Panc1 (cell line): ENCODE results near the gene DGKK. TPM values are rescaled to one million over a fixed set of nuclear protein-coding genes. Genes with fewer than 3 reads are reported as not detected.

ENCODE experiments used
- ATAC-seq: fragments of 200-7000 bp; cut with Tn5 transposase; 2 replicates; pipeline ENCODE4 v1.9.1; 2020; ENCODE audit warnings: mild to moderate bottlenecking, moderate library complexity
- BruUV-seq: library from RNA; stranded (reverse); fragments of 400-500 nt; replicated peaks from 2 replicates; lab custom pipeline; 2021; lab: Mats Ljungman, UMichigan
- CTCF ChIA-PET: fragments of 300-600 bp; sonication (Branson Sonifier 250); formaldehyde crosslinking; loops from one replicate; lab custom pipeline; 2022; ENCODE audit warnings: antibody characterized with exemption; lab: Charles Lee
- POLR2A ChIA-PET: fragments of 300-600 bp; sonication (Branson Sonifier 250); formaldehyde crosslinking; loops from one replicate; lab custom pipeline; 2022; ENCODE audit warnings: antibody characterized with exemption; lab: Charles Lee
- DNase-seq: peaks from one replicate; pipeline ENCODE4 v3.0.0-alpha.2; 2010; ENCODE audit warnings: low read depth, low spot score
- H3K27ac ChIP-seq: 2 replicates; pipeline ENCODE4 v1.5.1; 2011; ENCODE audit warnings: mild to moderate bottlenecking, low read length, inconsistent platforms
- H3K27me3 ChIP-seq: fragments of 200-500 bp; sonication (Bioruptor generic); 2 replicates; pipeline ENCODE4 v1.6.0; 2014; ENCODE audit warnings: low read length, inconsistent platforms; ENCODE audit not compliant: control insufficient read depth, insufficient read depth
- H3K36me3 ChIP-seq: fragments of 200-500 bp; sonication (Bioruptor generic); 2 replicates; pipeline ENCODE4 v1.5.1; 2014; ENCODE audit warnings: inconsistent platforms, mild to moderate bottlenecking, low read length, moderate library complexity; ENCODE audit not compliant: control insufficient read depth, insufficient read depth
- H3K4me1 ChIP-seq: 2 replicates; pipeline ENCODE4 v1.5.1; 2011; ENCODE audit warnings: inconsistent platforms, mild to moderate bottlenecking, low read length, moderate library complexity; ENCODE audit not compliant: control insufficient read depth, insufficient read depth
- H3K4me3 ChIP-seq, 2 experiments: 2 replicates each; pipeline ENCODE4 v1.5.1; 2011 to 2012; ENCODE audit warnings: low read depth in 2 of 2, low read length in 2 of 2, mild to moderate bottlenecking in 2 of 2, inconsistent platforms in 1 of 2, moderate library complexity in 1 of 2
- H3K9me3 ChIP-seq: fragments of 200-500 bp; sonication (Bioruptor generic); 2 replicates; pipeline ENCODE4 v1.5.1; 2014; ENCODE audit warnings: low read depth, mild to moderate bottlenecking, inconsistent platforms, low read length, moderate library complexity; ENCODE audit not compliant: control insufficient read depth, insufficient read depth
- CTCF ChIP-seq: fragments of 450-650 bp; IDR thresholded peaks from 2 replicates; pipeline ENCODE4 v1.5.1; 2017; ENCODE audit warnings: mild to moderate bottlenecking
- POLR2AphosphoS5 ChIP-seq: IDR thresholded peaks from 2 replicates; pipeline ENCODE4 v1.6.1; 2012; ENCODE audit warnings: mild to moderate bottlenecking, low read depth, low read length, moderate library complexity
- REST ChIP-seq, 2 experiments: IDR thresholded peaks; 2 replicates each; pipeline ENCODE4 v1.6.1; 2011 to 2012; ENCODE audit warnings: low read depth in 2 of 2, control low read depth in 1 of 2, low read length in 1 of 2, mild to moderate bottlenecking in 1 of 2, moderate library complexity in 1 of 2; ENCODE audit not compliant: insufficient read depth in 1 of 2
- SIN3A ChIP-seq: IDR thresholded peaks from 2 replicates; pipeline ENCODE4 v1.6.1; 2012; ENCODE audit warnings: low read depth, mild to moderate bottlenecking, low read length, moderate library complexity, borderline replicate concordance; ENCODE audit not compliant: insufficient read depth
- TCF7L2 ChIP-seq: IDR thresholded peaks from 2 replicates; pipeline ENCODE4 v1.6.1; 2011; ENCODE audit warnings: mild to moderate bottlenecking, low read depth, low read length, inconsistent platforms
- in situ Hi-C: cut with HindIII; loops from 2 replicates; pipeline ENCODE4 v1.10.0; 2016; ENCODE audit warnings: low sequenced_read_pairs, low pct_unique_long_range_greater_than_20kb
- intact Hi-C: fragments of 100-400 bp; cut with micrococcal nuclease; formaldehyde crosslinking; loops from one replicate; pipeline ENCODE4 v1.10.0; 2022; ENCODE audit not compliant: unreplicated experiment
- total RNA-seq: library from RNA; stranded (reverse); gene quantifications from one replicate; pipeline ENCODE4 v1.2.1, GENCODE V29; 2021; ENCODE audit not compliant: unreplicated experiment

Gene DGKK
- total RNA-seq, 1 experiment from 2014 or later = not detected

GRCh38 chrX:50452782-50453181 lies 17.8 kb downstream of the DGKK start:
- CTCF ChIA-PET = no interaction called here
- in situ Hi-C loops (no loop called here), intact Hi-C loops (no loop called here)
- ATAC-seq (no peak), DNase-seq (no peak)
- H3K27ac ChIP-seq = no peak overlapping the region
- no peaks in the 10 kb centered on the region for H3K36me3 ChIP-seq
- no peaks in the 10 kb centered on the region for H3K4me1 ChIP-seq
- H3K4me3 ChIP-seq = no peak overlapping the region
- no peaks in the 10 kb centered on the region for H3K9me3 ChIP-seq
- BruUV-seq = no TSS peak
- H3K27me3 ChIP-seq = no peaks in the 10 kb centered on the region; the same call in 1 of the 2 replicates
- POLR2A ChIA-PET = no interaction called here
- TF ChIP-seq CTCF (no peak), REST (IDR thresholded peaks at IDR 0.05; ENCODE audit: insufficient read depth in 1 of 2, low read depth in 2 of 2, low read length in 1 of 2) (no peak), SIN3A (no peak), TCF7L2 (no peak), POLR2AphosphoS5 (no peak)

- ChIA-PET CTCF (no interaction called here), POLR2A (no interaction called here)
- Histone ChIP-seq H3K4me1 (no peaks in the 10 kb centered on the region), H3K9me3 (no peaks in the 10 kb centered on the region), H3K27me3 (no peaks in the 10 kb centered on the region; the same call in 1 of the 2 replicates), H3K4me3 (no peak overlapping the region), H3K36me3 (no peaks in the 10 kb centered on the region), H3K27ac (no peak overlapping the region)
- ATAC-seq (no peak), DNase-seq (no peak)
- no TSS peak for BruUV-seq
- no peak for TF ChIP-seq CTCF
- TF ChIP-seq TCF7L2 = no peak
- TF ChIP-seq REST (IDR thresholded peaks at IDR 0.05; ENCODE audit: insufficient read depth in 1 of 2, low read depth in 2 of 2, low read length in 1 of 2) = no peak
- no peak for TF ChIP-seq SIN3A
- intact Hi-C loops (no loop called here), in situ Hi-C loops (no loop called here)
Observed at GRCh38 chrX:50450324-50450723, 20.3 kb downstream of the DGKK start.
